ENCODE measurements around the gene KRT24. TPM values are rescaled to one million over a fixed set of nuclear protein-coding genes. Genes with fewer than 3 reads are reported as not detected.

The KRT24 gene
- polyA plus RNA-seq, 2 of the 4 experiments (the other 2 are of a cell fraction), result not detected

GRCh38 chr17:40705584-40705983, 2.0 kb upstream of the KRT24 start (continued):
- TF ChIP-seq NPAS2 (CRISPR knock-in tag; IDR thresholded peaks at IDR 0.05; ENCODE audit: borderline replicate concordance), result no peak
- TF ChIP-seq RAD21 (conservative IDR thresholded peaks at IDR 0.05 in 1 of 2, IDR thresholded peaks at IDR 0.05 in 1 of 2), result no peak
- no peak for TF ChIP-seq PBX3 (IDR thresholded peaks at IDR 0.05)
- TF ChIP-seq RCOR1 (IDR thresholded peaks at IDR 0.05; ENCODE audit: low read depth, low read length), result no peak
- TF ChIP-seq ELK1 (IDR thresholded peaks at IDR 0.05; ENCODE audit: low read depth, low read length), result no peak
- no peak for TF ChIP-seq CHD2 (IDR thresholded peaks at IDR 0.05; ENCODE audit: low read length, partially characterized antibody)

GRCh38 chr17:40702271-40702670, 1.3 kb downstream of the KRT24 start:
- H3K9me3 ChIP-seq, result no peaks in the 10 kb centered on the region
- no peak for TF ChIP-seq BHLHE40 (IDR thresholded peaks at IDR 0.05; ENCODE audit: low read depth, low read length)
- POLR2A ChIA-PET, result no interaction called here
- no peak overlapping the region for H3K4me2 ChIP-seq
- no peak overlapping the region for H3K27ac ChIP-seq
- FAIRE-seq, result no peak
- no peak overlapping the region for H3K4me3 ChIP-seq
- ATAC-seq, result no peak
- CTCF ChIA-PET, result interaction anchor here (0.6 to 2.7 kb wide), 4 partner anchors 12 to 928 kb away, joined by 3 to 8 read pairs (median 5); no protein-coding TSS in a partner anchor
- 90% methylated on average over 3 of the region's 3 CpGs for WGBS (ENCODE audit: missing lambda C conversion rate)
- H3K4me1 ChIP-seq, result peaks cover 7% of the 10 kb centered on the region
- DNase-seq (ENCODE audit: low read depth in 1 of 2, low spot score in 1 of 2), result no peak

GRCh38 chr17:40699853-40700252, 3.7 kb downstream of the KRT24 start:
- Histone ChIP-seq H3K4me2 (no peak overlapping the region), H3K4me3 (no peak overlapping the region), H3K9me3 (no peaks in the 10 kb centered on the region), H3K4me1 (peaks cover 24% of the 10 kb centered on the region), H3K27ac (no peak overlapping the region)
- 79% methylated on average over 5 of the region's 5 CpGs for WGBS (ENCODE audit: missing lambda C conversion rate)
- ATAC-seq (no peak), FAIRE-seq (no peak), DNase-seq (ENCODE audit: low read depth in 1 of 2, low spot score in 1 of 2) (no peak)
- ChIA-PET CTCF (interaction anchor here (1.0 to 1.8 kb wide), 6 partner anchors 9 to 948 kb away, joined by 3 to 6 read pairs (median 4); no protein-coding TSS in a partner anchor), POLR2A (interaction anchor here (0.7 kb wide), 1 partner anchor 327 kb away, joined by 3 read pairs; the partner anchor contains the start of gene KRTAP1-5)
- TF ChIP-seq KDM1A (IDR thresholded peaks at IDR 0.05; ENCODE audit: low read depth), result no peak
- TF ChIP-seq CHD2 (IDR thresholded peaks at IDR 0.05; ENCODE audit: low read length, partially characterized antibody), result no peak
- TF ChIP-seq JUNB (IDR thresholded peaks at IDR 0.05), result no peak
- no peak for TF ChIP-seq HMGXB4 (CRISPR knock-in tag; IDR thresholded peaks at IDR 0.05; ENCODE audit: borderline replicate concordance)
- no peak for TF ChIP-seq RCOR1 (IDR thresholded peaks at IDR 0.05; ENCODE audit: low read depth, low read length)
- no peak for TF ChIP-seq CBX8 (IDR thresholded peaks at IDR 0.05)
- no peak for TF ChIP-seq TFCP2L1 (CRISPR knock-in tag; IDR thresholded peaks at IDR 0.05)
- TF ChIP-seq ZFP36 (IDR thresholded peaks at IDR 0.05; ENCODE audit: borderline replicate concordance, partially characterized antibody), result no peak
- TF ChIP-seq EHF (CRISPR knock-in tag; IDR thresholded peaks at IDR 0.05), result no peak
- TF ChIP-seq POLR2AphosphoS2 (conservative IDR thresholded peaks at IDR 0.05; ENCODE audit: low read length), result no peak
- no peak for TF ChIP-seq HES2 (IDR thresholded peaks at IDR 0.05)
- TF ChIP-seq MAFK (IDR thresholded peaks at IDR 0.05; ENCODE audit: partially characterized antibody), result no peak

GRCh38 chr17:40699371-40699770, 4.2 kb downstream of the KRT24 start:
- WGBS (ENCODE audit: missing lambda C conversion rate), result 82% methylated on average over 9 of the region's 9 CpGs
- Histone ChIP-seq H3K4me3 (no peak overlapping the region), H3K27ac (no peak overlapping the region), H3K9me3 (no peaks in the 10 kb centered on the region), H3K4me2 (no peak overlapping the region), H3K4me1 (peaks cover 24% of the 10 kb centered on the region)
- ATAC-seq (no peak), DNase-seq (ENCODE audit: low read depth in 1 of 2, low spot score in 1 of 2) (no peak), FAIRE-seq (no peak)
- ChIA-PET POLR2A (no interaction called here), CTCF (interaction anchor here (1.0 to 1.5 kb wide), 3 partner anchors 9 to 74 kb away, joined by 3 read pairs; no protein-coding TSS in a partner anchor)
- no peak for TF ChIP-seq SMC3 (IDR thresholded peaks at IDR 0.05)
- TF ChIP-seq POLR2AphosphoS2 (conservative IDR thresholded peaks at IDR 0.05; ENCODE audit: low read length), result no peak
- TF ChIP-seq TFCP2L1 (CRISPR knock-in tag; IDR thresholded peaks at IDR 0.05), result no peak
- TF ChIP-seq JUNB (IDR thresholded peaks at IDR 0.05), result no peak
- TF ChIP-seq ZNF302 (CRISPR knock-in tag; IDR thresholded peaks at IDR 0.05), result no peak
- TF ChIP-seq REST (IDR thresholded peaks at IDR 0.05), result no peak
- no peak for TF ChIP-seq BCL3 (IDR thresholded peaks at IDR 0.05)
